Limb (tissue), 2 donors: ENCODE measurements around the gene MAP1LC3A.
"Not testable (repeated sequence)": the region's sequence is repeated elsewhere in the genome, so short reads cannot be mapped to it uniquely, and the experiment has no call there.

Source experiments
- DNase-seq, 2 donors: peaks; one replicate each; pipeline ENCODE4 v3.0.0-alpha.2; 2016; ENCODE audit errors: extremely low spot score in 2 of 2

MAP1LC3A gene

DNA sequence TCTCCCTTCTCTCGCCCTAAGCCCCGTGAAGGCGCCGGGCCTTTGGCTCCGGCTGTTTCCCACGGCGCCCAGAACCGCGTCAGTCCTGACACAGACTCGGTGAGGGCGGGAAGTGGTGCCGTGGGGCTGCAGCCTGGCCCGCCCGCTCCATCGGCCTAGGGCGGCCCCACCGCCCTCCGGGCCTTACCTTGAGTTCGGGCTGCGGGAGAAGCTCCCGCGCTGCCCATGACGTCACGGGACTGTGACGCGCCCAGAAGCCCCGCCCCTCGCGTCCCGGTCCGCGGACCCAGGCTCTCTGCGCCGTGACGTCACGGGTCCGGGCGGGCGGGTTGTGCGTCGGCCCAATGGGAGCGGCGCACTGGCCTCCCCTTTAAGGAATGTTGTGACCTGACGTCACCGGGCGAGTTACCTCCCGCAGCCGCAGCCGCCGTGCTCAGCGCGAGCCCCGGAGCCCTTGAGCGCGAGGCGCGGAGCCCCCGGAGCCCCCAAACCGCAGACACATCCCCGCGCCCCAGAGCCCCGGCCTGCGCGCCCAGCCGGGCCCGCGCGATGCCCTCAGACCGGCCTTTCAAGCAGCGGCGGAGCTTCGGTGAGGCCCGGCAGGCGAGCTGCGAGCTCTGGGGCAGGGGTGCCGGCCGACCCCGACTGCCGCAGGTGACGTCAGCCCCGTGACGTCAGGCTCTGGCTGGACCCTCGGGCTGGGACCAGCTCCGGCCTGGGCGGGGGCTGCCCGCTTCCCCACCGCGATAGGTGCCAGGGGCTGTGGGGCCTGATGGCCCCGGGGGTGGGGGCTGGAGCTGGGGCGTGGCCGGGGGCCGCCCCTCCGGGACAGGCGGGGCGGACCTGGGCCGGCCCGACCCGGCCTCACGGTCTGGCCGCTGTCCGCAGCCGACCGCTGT lies at the start of gene MAP1LC3A:
Gene MAP1LC3A, plus strand, starts transcription at position 399 of the 899 bp plus-strand sequence. Its CDS starts 151 bp downstream, at position 550.
- peak; percentile 91 to 98 for DNase-seq

- DNase-seq, result no peak
Observed at GRCh38 chr20:34510575-34510974, 47.9 kb upstream of the MAP1LC3A start.

DNA sequence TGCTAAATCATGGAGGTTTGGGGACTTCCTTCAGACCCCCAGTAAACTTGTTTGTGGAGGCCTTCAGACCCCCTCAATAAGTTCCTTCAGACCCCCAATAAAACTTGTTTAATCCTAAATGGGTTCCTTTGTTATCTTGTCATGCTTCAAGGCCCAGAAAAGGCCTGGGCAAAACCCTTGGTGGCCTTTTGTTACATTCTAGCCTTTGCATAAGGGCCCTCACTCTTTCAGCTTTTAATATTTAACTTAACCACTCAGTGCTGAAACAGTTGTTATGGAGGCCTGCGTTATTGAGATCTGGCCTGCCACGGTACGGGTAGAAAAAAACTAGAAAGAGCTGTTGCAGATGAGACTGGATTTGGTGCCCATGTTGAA lies 46.6 kb upstream of the MAP1LC3A start:
- DNase-seq, result no peak

DNA sequence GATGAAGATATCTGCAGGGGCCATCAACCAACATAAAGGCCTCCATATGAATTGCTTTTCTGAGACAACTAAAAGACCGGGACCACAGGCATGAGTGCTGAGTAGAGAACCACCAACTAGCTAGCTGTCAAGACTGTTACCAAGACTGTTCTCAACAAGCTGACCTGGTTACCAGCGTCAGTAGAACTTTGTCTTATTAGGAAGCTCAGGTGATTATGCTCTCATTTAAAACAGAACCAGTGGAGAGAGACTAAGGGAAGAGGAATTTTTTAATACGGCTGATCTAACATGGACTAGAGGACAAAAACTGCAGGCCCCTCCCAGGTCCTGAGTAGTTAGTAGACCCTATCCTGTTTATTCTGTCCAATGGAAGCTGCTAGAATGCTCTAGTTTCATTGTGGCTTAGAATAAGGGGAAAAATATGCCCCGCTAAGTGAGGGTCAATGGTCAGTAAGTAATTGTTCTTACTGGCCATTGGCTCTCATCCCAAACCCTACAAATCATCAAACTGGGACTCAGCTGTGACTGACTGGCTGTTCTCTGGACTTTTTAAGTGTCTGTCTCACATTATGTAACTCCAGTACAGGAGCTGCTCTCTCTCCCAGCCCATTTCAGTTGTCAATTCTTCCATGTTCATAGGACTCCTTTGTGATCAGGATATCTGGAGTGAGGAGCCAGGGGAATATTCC lies 46.1 kb upstream of the MAP1LC3A start:
- no peak for DNase-seq

DNA sequence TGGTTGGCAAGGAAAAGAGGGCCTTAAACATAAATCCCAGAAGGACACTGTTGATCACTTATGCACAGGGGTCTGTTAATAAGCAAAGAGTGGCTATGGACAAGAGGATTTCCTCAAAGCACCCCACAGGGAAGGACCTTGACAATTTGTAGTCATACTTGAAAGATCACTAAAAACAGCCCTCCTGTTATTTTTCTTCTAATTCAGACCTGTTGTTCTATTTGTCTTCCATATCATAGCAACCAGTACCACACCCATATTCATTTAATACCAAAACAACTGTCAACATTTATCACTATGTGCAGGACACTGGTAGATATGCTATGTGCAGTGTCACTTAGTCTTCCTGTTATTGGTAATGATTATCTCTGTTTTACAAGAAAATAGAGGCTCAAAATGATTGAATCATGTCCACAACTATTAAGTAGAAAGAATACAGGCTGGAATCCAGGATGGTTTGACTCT lies 45.5 kb upstream of the MAP1LC3A start:
- no peak for DNase-seq

DNA sequence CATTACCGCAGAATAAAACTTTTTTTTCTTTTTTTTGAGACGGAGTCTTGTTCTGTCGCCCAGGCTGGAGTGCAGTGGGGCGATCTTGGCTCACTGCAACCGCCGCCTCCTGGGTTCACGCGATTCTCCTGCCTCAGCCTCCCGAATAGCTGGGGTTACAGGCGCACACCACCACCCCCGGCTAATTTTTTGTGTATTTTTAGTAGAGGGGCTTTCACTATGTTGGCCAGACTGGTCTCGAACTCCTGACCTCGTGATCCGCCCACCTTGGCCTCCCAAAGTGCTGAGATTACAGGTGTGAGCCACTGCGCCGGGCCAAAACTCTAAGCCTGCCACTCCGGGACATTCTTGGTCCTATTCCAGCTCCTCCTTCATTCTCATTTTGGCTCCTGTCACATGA lies 44.5 kb upstream of the MAP1LC3A start:
- DNase-seq, result not testable (repeated sequence)

DNA sequence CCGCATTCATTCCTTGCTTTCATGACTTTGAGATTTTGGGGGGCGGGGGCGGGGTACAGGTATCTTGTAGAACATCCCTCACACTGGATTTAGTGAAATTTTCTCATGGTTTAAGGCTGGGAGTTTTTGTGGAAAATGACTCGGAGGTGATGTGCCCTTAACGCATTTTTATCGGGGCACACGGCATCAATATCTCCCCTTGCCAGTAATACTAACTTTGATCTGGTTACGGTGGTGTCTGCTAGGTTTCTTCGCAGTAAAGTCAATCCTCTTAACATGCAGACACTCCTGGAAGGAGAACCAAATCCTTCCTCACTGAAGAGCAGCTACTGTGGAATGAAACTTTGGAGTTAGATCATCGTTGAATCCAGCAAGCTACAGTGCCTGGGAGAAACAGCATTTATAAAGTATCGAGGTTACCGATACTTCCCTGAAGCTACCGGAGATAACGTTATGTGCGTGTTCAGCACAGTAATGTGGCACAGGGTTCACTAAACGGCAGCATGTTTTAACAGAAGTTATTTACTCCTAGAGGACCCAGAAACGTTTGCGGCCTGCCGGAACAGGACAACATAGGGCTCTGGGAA lies 43.5 kb upstream of the MAP1LC3A start:
- DNase-seq, result no peak

GRCh38 chr20:34515484-34516246 lies 42.9 kb upstream of the MAP1LC3A start:
- DNase-seq, result peak; percentile 27 to 74

DNA sequence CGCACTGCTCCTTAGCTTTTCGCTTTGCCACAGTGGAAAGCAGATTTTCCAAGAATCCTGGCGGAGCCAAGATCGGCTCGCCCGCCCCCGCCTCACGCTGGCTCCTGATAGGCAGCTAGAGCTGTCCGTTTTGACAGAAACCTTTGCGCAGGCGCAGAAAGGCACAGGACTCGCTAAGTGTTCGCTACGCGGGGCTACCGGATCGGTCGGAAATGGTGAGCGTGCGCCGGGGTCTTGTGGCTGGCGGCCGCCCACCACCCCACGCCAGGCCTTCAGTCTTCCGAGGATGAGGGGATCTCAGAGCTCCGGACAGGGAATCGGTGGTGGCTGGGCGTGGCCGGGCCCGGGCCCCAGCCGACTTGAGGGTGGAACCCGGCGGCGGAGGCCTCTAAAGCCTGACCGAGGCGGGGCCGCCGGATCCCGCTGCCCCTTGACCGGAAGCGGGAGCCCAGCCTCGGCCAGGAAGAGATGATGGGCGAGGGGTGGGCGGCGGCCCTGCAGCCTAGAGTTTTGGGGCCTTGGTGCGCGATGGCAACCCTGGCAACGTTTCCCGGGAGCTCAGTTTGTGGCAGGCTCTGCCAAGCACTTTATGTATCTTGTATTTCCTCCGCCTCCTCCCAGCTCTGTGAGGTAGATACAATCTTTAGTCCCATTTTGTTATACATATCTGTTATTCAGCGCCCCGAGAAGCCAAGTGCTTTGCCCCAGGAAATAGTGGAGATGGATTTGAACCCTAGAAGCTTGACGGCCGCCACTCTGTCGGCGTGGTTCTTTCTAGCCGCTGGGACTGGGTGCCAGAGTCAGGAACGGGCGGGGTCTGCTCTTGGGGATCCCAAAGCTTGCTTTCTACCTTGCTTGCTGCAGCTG lies 42.0 kb upstream of the MAP1LC3A start, which contains the start of gene DYNLRB1:
Gene DYNLRB1, plus strand, starts transcription at position 176 of the 867 bp plus-strand sequence. Its CDS starts 37 bp downstream, at position 213.
- peak; percentile 97 to 98 for DNase-seq

GRCh38 chr20:34517114-34517505 lies 41.4 kb upstream of the MAP1LC3A start:
- DNase-seq, result no peak

GRCh38 chr20:34518863-34519262 lies 39.7 kb upstream of the MAP1LC3A start:
- not testable (repeated sequence) for DNase-seq

- DNase-seq, result not testable (repeated sequence)
Observed at GRCh38 chr20:34519841-34520240, 38.7 kb upstream of the MAP1LC3A start.

DNA sequence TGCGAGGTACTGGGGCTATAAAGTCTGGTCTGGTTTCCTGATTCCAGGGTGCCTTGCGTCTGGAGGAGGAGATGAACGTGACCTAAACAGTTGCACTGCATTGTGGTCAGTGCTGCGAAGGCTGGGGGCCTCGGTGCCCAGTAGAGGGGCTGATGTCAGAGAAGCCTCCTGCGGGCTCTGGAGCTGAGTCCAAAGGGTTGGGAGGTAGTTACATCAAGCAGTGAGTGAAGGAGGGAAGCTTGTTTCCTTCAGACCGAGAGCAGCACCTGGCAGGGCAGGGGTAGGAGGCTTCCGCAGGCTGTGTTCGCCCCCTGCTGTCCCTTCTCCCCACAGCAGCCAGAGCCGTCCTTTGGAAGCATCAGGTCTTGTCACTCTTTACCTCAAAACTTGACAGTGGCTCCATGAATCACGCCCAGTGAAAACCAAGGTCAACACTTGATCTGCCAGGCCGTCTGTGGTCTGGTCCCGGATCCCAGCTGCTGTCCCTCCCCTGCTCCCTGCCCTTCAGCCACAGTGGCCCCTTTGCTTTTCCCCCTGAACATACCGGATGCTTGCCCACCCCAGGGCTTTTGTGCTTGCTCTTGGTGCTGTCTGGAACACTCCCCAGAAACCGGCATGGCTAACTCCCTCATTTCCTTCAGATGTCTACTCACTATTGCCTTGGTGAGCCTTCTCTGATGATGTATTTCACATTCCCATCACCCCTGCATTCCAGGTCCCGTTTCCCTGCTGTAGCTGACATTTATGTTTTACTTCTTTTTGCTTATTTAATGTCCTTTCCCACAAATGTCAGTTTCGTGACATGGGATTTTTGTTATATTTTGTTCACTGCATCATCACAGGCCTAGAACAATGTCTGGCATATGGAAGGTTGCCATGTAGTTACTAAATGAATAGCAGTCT lies 35.3 kb upstream of the MAP1LC3A start:
- peak in 1 of 2 donors; percentile 60 for DNase-seq

DNA sequence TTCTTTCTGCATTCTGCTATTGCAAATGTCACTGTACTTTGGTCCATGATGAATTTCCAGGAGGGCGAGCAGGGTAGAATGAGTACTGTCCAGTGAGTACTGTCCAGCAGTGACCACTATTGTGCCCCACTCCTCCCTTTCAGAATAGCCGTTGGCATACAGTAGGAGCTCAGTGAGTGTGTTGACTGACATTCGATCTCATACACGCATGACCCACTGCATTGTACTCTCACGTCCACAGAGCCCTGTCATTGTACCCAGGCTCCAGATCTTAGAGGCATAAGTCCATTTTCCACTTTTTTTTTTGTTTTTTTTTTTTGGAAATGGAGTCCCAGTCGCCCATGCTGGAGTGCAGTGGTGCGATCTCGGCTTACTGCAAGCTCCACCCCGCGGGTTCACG lies 34.1 kb upstream of the MAP1LC3A start:
- DNase-seq, result no peak

DNA sequence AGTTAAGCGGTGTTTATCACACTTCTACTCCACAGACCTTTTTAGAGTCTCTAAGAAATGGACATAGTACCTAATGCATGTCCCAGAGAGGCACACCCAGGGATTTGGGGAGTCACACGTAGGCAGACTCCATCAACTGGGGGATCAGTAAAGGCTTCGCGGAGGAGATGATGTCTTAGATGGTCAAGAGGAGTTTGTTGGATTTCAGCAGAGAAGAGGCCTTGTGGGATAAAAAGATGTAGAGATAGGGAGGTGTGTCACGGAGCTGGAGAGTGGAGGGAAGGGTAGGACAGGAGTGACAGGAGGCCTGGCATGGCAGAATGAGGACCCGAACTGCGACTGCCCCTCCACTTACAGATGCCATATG lies 33.2 kb upstream of the MAP1LC3A start:
- DNase-seq, result no peak

DNA sequence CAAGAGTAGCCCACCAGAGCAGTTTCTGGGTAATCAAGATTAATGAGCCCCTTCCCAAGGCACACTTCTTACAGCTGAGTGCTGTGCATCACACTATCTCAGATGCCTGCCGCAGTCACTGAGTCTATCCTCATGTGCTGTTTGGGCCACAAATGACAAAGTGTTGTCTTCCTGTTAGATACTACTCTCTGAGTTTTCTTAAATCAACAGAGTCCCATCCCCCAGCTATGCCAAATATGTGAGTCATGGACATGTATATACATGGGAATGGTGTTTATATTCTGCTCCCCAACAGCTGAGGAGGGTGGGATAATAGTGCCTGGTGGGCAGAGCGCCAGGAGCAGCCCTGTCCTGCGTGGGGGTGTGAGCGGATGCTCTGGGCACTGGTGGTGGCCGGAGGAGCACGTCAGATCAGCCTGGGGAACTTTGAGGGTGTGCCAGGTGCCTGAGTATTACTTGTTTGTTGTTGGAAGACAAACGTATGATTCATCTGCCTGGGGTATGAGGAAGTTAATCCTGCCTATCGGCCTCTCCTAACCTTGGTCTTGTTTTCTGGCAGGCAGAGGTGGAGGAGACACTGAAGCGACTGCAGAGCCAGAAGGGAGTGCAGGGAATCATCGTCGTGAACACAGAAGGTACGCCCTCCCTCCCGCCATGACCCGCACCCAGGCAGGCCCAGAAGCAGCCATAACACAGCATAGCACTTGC lies 32.7 kb upstream of the MAP1LC3A start:
- peak; percentile 17 to 56 for DNase-seq

- no peak for DNase-seq
Observed at GRCh38 chr20:34526466-34526865, 32.1 kb upstream of the MAP1LC3A start.

- DNase-seq, result no peak
Observed at GRCh38 chr20:34527016-34527415, 31.5 kb upstream of the MAP1LC3A start.

DNA sequence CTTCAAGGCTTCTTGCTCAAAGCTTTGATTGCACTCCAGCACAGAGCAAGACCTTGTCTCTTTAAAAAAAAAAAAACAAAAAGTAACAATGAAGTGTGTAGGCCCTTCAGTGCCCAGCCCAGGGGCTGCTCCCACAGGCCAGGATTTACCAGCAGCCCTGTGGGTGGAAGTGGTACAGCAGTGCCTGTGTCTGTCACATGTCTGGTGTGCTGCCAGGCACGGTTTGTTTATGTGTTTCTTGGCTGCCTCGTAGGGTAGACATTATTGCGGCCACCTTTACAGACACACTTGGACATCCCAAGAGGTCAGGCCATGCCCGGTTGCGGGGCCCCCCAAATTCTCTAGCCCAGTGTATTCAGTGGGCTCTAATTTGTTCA lies 29.6 kb upstream of the MAP1LC3A start:
- no peak for DNase-seq
